ENCODE measurements around the gene TCL1B.

Gene TCL1B

DNA sequence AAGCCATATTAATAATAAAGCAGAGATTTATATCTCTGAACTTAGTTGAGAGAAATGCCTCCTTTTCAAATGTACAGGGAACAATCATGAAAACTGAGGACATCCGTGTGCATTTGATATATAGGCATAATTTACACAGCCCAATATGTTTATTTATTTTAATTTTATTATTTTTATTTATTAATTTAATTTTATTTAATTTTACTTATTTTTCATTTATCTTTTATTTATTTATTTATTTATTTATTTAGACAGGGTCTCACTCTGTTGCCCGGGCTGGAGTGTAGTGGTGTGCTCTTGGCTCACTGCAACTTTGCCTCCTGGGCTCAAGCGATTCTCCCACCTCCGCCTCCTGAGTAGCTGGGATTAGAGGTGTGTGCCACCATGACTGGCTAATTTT, 19.3 kb downstream of the TCL1B start:
- H3K4me3 ChIP-seq (ENCODE audit: low read depth, low read length) = no peak overlapping the region
- DNase-seq (ENCODE audit: low read depth) = no peak
- TF ChIP-seq, protein P1, sequence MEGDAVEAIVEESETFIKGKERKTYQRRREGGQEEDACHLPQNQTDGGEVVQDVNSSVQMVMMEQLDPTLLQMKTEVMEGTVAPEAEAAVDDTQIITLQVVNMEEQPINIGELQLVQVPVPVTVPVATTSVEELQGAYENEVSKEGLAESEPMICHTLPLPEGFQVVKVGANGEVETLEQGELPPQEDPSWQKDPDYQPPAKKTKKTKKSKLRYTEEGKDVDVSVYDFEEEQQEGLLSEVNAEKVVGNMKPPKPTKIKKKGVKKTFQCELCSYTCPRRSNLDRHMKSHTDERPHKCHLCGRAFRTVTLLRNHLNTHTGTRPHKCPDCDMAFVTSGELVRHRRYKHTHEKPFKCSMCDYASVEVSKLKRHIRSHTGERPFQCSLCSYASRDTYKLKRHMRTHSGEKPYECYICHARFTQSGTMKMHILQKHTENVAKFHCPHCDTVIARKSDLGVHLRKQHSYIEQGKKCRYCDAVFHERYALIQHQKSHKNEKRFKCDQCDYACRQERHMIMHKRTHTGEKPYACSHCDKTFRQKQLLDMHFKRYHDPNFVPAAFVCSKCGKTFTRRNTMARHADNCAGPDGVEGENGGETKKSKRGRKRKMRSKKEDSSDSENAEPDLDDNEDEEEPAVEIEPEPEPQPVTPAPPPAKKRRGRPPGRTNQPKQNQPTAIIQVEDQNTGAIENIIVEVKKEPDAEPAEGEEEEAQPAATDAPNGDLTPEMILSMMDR (IDR thresholded peaks at IDR 0.05; ENCODE audit: insufficient read depth, low read depth, low read length, missing control alignments) = no peak

DNA sequence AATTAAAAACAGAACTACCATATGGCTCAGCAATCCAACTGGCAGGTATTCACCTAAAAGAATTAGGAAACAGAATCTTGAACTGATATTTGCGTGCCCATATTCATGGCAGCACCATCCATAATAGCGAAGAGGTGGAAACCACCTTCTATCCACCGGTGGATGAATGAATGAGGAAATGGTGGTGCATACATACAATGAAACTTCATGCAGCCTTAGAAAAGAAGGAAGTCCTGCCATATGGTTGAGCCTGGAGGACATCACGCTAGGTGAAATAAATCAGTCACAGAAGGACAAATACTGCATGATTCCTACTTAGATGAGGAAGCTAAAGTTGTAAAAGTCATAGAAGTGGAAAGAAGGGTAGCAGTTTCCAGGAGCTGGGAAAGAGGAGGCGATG, 21.1 kb downstream of the TCL1B start:
- no peak overlapping the region for H3K4me3 ChIP-seq (ENCODE audit: low read depth, low read length)
- TF ChIP-seq, protein P1 (IDR thresholded peaks at IDR 0.05; ENCODE audit: insufficient read depth, low read depth, low read length, missing control alignments) = no peak
- DNase-seq (ENCODE audit: low read depth) = no peak

DNA sequence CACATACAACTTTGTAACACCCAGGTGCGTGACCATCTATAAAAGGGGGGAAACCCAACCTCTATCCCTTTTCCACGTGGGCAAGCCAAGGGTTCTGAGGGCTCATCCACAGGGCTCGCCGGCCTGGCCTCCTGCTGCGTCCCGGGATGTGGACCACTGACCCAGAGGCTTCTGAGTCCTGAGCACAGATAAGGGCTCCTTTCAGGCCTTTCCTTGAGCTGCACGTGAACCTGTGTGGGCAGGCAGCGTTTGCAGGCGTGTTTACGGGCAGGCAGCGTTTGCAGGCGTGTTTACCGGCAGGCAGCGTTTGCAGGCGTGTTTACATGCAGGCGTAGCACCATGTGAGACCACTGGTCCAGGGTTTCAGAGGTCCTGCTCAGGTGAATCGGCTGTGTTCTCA, 23.9 kb downstream of the TCL1B start:
- no peak for DNase-seq (ENCODE audit: low read depth)
- TF ChIP-seq, protein P1 (IDR thresholded peaks at IDR 0.05; ENCODE audit: insufficient read depth, low read depth, low read length, missing control alignments) = no peak
- no peak overlapping the region for H3K4me3 ChIP-seq (ENCODE audit: low read depth, low read length)

DNA sequence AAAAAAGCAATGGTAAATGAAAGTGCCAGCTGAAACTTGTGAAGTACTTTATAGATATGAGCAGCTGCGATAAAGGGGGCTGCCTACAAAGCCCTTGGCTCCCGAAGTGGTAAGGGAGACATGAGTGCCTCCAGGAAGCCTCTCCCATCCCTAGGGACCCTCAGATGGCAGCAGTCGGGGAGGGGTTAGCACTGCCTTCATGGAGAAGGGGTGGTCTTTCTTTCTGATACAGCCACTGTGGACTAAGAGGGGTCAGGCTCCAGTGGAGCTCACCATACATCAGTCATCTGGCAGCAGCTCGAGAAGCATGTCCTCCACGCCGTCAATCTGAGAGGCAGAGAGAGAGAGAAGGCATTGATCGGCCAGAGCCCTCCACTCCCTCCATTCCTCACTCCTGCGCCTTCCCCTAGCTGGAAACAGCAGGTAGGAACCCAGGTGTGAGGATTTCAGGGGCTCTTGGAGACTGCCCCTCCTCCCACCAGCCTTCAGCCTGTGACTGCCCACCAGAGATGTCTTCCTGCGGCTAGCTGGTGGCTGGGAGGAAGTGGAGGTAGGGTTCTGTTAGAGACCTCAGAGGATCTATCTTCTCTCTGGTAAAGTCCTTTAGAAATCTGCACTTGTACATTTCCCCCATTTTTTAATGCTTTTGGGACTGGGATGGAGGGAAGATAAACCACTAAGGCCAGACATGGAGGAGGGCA, 25.4 kb downstream of the TCL1B start:
- peak overlapping the region; percentile 79 for H3K4me3 ChIP-seq (ENCODE audit: low read depth, low read length)
- TF ChIP-seq, protein P1 (IDR thresholded peaks at IDR 0.05; ENCODE audit: insufficient read depth, low read depth, low read length, missing control alignments) = no peak
- DNase-seq (ENCODE audit: low read depth) = peak; percentile 47

DNA sequence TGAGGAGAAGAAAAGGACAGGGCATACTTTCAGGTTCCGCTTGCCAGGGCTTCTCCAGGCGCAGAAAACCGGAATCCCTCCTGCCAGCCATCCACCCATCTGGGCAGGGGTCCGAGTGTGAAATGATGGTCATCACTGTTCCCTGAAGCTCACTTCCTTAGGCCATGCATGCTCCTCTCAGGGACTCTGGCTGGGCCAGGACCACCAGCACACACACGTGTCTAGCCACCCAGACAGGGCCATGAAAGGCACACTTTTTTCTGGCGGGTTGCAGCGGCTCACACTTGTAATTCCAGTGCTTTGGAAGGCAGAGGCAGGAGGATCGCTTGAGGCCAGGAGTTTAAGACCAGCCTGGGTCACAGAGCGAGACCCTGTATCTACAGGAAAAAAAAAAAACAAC, 26.2 kb downstream of the TCL1B start:
- peak overlapping the region; percentile 79 for H3K4me3 ChIP-seq (ENCODE audit: low read depth, low read length)
- TF ChIP-seq, protein P1 (IDR thresholded peaks at IDR 0.05; ENCODE audit: insufficient read depth, low read depth, low read length, missing control alignments) = no peak
- no peak for DNase-seq (ENCODE audit: low read depth)

DNA sequence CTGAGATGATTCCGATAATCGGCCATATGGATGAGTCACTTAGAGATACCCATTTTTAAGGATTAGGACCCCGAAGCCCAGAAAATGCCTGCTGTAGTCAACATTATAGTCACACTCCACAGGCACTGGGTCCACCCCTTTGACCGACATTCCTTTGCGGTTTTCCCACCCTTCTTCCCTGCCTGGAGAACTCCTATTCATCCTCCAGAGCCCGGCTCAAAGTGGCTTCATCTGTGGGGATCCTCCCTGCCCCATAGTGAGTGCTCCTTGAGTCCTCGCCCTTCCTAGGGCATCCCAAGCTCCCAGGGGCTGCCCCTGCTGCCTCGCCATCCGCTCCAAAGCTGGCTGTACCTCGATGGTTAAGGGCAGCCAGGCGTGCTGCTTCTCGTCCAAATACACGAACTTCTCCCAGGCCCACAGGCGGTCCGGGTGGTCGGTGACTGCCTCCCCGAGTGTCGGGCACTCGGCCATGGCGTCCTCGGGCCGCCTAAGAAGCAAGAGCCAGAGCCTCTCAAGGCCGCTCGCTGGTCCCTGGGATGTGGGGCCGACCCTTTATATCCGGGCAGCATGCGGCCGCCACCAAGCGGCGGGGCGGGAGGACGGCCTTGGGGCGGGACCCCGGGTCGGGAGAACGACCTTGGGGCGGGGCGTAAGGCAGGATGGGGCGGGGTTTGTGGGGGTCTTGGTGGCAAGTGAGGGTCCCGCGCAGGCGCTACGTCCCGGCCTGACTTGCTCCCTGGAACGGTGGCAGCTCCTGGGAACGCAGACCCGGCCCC, 27.6 kb downstream of the TCL1B start, which contains the start of gene TCL1A:
TSS of gene TCL1A (minus strand) at position 530 of the 776 bp plus-strand sequence. CDS start at position 471, 59 bp downstream.
- DNase-seq (ENCODE audit: low read depth) = peak; percentile 91
- H3K4me3 ChIP-seq (ENCODE audit: low read depth, low read length) = peak within 1 kb of the TSS; percentile 79
- TF ChIP-seq, protein P1 (IDR thresholded peaks at IDR 0.05; ENCODE audit: insufficient read depth, low read depth, low read length, missing control alignments) = peak; percentile 54

All from GM12865 (cell line).